Loucy (cell line): ENCODE data around the gene TBCC.
"Not testable (repeated sequence)": the region's sequence is repeated elsewhere in the genome, so short reads cannot be mapped to it uniquely, and the experiment has no call there.

Experiments
- H2AFZ ChIP-seq: fragments of 200-600 bp; sonication (generic); 2 replicates; pipeline ENCODE4 v1.6.0; 2016; ENCODE audit warnings: antibody characterized with exemption, mild to moderate bottlenecking, low read length, moderate library complexity
- H3F3A ChIP-seq: fragments of 200-600 bp; 2 replicates; pipeline ENCODE4 v1.6.0; 2016; ENCODE audit warnings: antibody characterized with exemption, low read depth, mild to moderate bottlenecking
- H3K27me3 ChIP-seq: fragments of 200-600 bp; sonication (generic); 2 replicates; pipeline ENCODE4 v1.6.1; 2014; ENCODE audit warnings: low read length, mild to moderate bottlenecking; ENCODE audit not compliant: insufficient read depth, poor library complexity, severe bottlenecking
- H3K36me3 ChIP-seq: fragments of 200-600 bp; sonication (generic); 2 replicates; pipeline ENCODE4 v1.6.1; 2016; ENCODE audit warnings: low read length; ENCODE audit not compliant: insufficient read depth
- H3K4me1 ChIP-seq: fragments of 200-600 bp; sonication (generic); 2 replicates; pipeline ENCODE4 v1.5.1; 2014; ENCODE audit warnings: low read length, mild to moderate bottlenecking; ENCODE audit not compliant: insufficient read depth, poor library complexity, severe bottlenecking
- H3K4me2 ChIP-seq: fragments of 200-600 bp; sonication (generic); 2 replicates; pipeline ENCODE4 v1.6.0; 2014; ENCODE audit warnings: antibody characterized with exemption, low read length, low read depth, mild to moderate bottlenecking; ENCODE audit not compliant: poor library complexity, severe bottlenecking
- H3K4me3 ChIP-seq: fragments of 200-600 bp; sonication (generic); 2 replicates; pipeline ENCODE4 v1.5.1; 2014; ENCODE audit warnings: low read length, mild to moderate bottlenecking, mixed read lengths; ENCODE audit not compliant: poor library complexity, severe bottlenecking
- H3K79me2 ChIP-seq: fragments of 200-600 bp; sonication (generic); 2 replicates; pipeline ENCODE4 v1.6.1; 2014; ENCODE audit warnings: low read length; ENCODE audit not compliant: insufficient read depth
- H3K9ac ChIP-seq: fragments of 200-600 bp; sonication (generic); 2 replicates; pipeline ENCODE4 v1.6.0; 2014; ENCODE audit warnings: mild to moderate bottlenecking, low read depth, low read length, moderate library complexity; ENCODE audit not compliant: poor library complexity, severe bottlenecking
- H3K9me2 ChIP-seq: fragments of 200-600 bp; sonication (generic); replicated peaks from 2 replicates; pipeline ENCODE4 v1.6.1; 2016; ENCODE audit warnings: low read depth, low read length, mixed read lengths
- H3K9me3 ChIP-seq: fragments of 200-600 bp; sonication (generic); 2 replicates; pipeline ENCODE4 v1.6.1; 2014; ENCODE audit warnings: mild to moderate bottlenecking, antibody characterized with exemption, low read length, low read depth; ENCODE audit not compliant: insufficient read depth
- H4K20me1 ChIP-seq: fragments of 200-600 bp; sonication (generic); 2 replicates; pipeline ENCODE4 v1.6.0; 2014; ENCODE audit warnings: antibody characterized with exemption, low read length, mild to moderate bottlenecking; ENCODE audit not compliant: insufficient read depth, poor library complexity, severe bottlenecking
- EZH2phosphoT487 ChIP-seq: fragments of 200-600 bp; IDR thresholded peaks from 2 replicates; pipeline ENCODE4 v1.6.1; 2018; ENCODE audit warnings: antibody characterized with exemption, mild to moderate bottlenecking, moderate library complexity, borderline replicate concordance
- TF ChIP-seq, protein P1 (sequence below): fragments of 200-600 bp; sonication (generic); conservative IDR thresholded peaks from 2 replicates; pipeline ENCODE4 v1.5.1; 2014; ENCODE audit warnings: mild to moderate bottlenecking, antibody characterized with exemption, low read length

Gene TBCC

DNA sequence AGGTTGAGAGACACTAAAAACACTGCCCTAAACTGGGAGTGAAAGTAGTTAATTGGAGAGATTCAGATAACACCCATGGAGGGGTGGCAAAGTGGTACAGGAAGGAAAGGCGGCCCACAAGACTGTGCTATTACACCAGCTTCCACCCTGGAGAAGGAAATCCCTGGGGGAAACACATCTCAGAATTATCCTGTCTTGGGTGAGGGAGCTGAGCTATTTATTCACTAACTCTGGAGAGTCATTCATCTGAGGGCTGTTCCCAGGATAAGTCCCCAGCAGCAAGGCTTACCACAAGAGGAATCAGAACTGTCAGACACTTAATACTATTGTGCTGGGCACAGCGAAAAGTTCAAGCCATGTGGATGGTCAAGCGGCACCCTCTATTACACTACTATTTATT, 9.9 kb downstream of the TBCC start:
- H3K36me3 ChIP-seq = no peaks in the 10 kb centered on the region
- no peaks in the 10 kb centered on the region for H3K9me3 ChIP-seq
- H3K4me1 ChIP-seq = no peaks in the 10 kb centered on the region
- TF ChIP-seq EZH2phosphoT487 = no peak
- TF ChIP-seq, protein P1, sequence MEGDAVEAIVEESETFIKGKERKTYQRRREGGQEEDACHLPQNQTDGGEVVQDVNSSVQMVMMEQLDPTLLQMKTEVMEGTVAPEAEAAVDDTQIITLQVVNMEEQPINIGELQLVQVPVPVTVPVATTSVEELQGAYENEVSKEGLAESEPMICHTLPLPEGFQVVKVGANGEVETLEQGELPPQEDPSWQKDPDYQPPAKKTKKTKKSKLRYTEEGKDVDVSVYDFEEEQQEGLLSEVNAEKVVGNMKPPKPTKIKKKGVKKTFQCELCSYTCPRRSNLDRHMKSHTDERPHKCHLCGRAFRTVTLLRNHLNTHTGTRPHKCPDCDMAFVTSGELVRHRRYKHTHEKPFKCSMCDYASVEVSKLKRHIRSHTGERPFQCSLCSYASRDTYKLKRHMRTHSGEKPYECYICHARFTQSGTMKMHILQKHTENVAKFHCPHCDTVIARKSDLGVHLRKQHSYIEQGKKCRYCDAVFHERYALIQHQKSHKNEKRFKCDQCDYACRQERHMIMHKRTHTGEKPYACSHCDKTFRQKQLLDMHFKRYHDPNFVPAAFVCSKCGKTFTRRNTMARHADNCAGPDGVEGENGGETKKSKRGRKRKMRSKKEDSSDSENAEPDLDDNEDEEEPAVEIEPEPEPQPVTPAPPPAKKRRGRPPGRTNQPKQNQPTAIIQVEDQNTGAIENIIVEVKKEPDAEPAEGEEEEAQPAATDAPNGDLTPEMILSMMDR = no peak
- no peaks in the 10 kb centered on the region for H3K79me2 ChIP-seq
- no peak overlapping the region for H3K4me2 ChIP-seq
- no peaks in the 10 kb centered on the region for H3K27me3 ChIP-seq
- no peaks in the 10 kb centered on the region for H3K9me2 ChIP-seq
- no peak overlapping the region for H3K4me3 ChIP-seq
- no peaks in the 10 kb centered on the region for H4K20me1 ChIP-seq
- no peak overlapping the region for H2AFZ ChIP-seq
- H3K9ac ChIP-seq = no peak overlapping the region
- H3F3A ChIP-seq = no peaks in the 10 kb centered on the region

DNA sequence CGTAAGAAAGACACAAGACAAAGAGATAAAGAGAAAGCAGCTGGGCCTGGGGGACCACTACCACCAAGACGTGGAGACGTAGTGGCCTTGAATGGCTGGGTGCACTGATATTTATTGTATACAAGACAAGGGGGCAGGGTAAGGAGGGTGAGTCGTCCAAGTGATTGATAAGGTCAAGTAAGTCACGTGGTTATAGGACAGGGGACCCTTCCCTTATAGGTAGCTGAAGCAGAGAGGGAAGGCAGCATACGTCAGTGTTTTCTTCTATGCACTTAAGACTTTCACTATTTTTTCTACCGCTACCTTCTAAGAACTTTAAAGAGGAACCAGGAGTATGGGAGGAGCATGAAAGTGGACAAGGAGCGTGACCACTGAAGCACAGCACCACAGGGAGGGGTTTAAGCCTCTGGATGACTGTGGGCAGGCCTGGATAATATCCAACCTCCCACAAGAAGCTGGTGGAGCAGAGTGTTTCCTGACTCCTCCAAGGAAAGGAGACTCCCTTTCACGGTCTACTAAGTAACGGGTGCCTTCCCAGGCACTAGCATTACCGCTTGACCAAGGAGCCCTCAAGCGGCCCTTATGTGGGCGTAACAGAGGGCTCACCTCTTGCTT, 11.9 kb downstream of the TBCC start:
- H3K9me2 ChIP-seq, H3F3A ChIP-seq, H3K4me3 ChIP-seq, H3K4me1 ChIP-seq, H3K9ac ChIP-seq, H3K36me3 ChIP-seq, H3K4me2 ChIP-seq, H3K79me2 ChIP-seq, H3K27me3 ChIP-seq, H2AFZ ChIP-seq, H4K20me1 ChIP-seq, H3K9me3 ChIP-seq: not testable (repeated sequence)

DNA sequence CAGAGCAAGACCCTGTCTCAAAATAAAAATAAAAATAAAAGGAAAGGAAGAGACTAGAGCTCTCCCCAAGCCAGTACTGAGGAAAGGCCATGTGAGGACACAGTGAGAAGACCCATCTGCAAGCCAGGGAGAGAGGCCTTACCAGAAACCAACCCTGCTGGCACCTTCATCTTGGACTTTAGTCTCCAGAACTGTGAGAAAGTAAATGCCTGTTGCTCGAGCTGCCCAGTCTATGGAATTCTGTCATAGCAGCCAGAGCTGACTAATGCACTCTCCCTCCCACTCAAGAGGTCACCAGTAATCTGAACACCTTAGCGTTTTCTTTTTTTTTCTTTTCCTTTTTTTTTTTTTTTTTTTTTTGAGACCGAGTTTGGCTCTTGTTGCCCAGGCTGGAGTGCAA, 16.2 kb downstream of the TBCC start:
- Histone ChIP-seq H3K4me3 (no peak overlapping the region), H3K36me3 (no peaks in the 10 kb centered on the region), H3K9me3 (no peaks in the 10 kb centered on the region), H3K79me2 (no peaks in the 10 kb centered on the region), H2AFZ (peak overlapping the region; percentile 57; the same call in 1 of the 2 replicates), H3K27me3 (no peaks in the 10 kb centered on the region), H3K9me2 (no peaks in the 10 kb centered on the region), H4K20me1 (no peaks in the 10 kb centered on the region), H3K9ac (no peak overlapping the region), H3K4me1 (peaks cover 7% of the 10 kb centered on the region), H3K4me2 (no peak overlapping the region), H3F3A (no peaks in the 10 kb centered on the region)
- no peak for TF ChIP-seq EZH2phosphoT487
- TF ChIP-seq, protein P1 = no peak

DNA sequence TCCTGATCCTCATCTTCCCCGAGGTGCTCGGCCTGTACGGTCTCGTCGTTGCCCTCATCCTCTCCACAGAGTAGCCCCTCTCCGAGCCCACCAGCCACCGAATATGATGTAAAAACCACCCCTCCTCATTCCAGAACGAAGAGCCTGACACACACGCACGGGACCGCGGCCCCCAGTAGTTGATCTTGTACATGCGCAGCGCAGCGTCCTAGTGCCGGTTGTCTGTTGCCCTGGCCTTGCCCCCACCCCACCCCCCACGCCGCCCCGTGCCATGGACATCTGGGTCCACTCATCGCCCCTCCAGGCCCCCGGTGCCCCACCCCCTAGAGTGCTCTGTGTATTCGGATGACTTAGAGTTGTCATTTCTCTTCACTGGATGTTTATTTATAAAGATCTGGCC, 18.3 kb downstream of the TBCC start:
- H3K79me2 ChIP-seq = no peaks in the 10 kb centered on the region
- no peak overlapping the region for H3K9ac ChIP-seq

More for the DNA sequence above, 18.3 kb downstream of the TBCC start:
- H3F3A ChIP-seq = no peaks in the 10 kb centered on the region
- peaks cover 7% of the 10 kb centered on the region for H3K4me1 ChIP-seq
- H3K27me3 ChIP-seq = no peaks in the 10 kb centered on the region
- TF ChIP-seq, protein P1 = no peak
- H3K9me3 ChIP-seq = no peaks in the 10 kb centered on the region
- H4K20me1 ChIP-seq = no peaks in the 10 kb centered on the region
- H3K9me2 ChIP-seq = no peaks in the 10 kb centered on the region
- H2AFZ ChIP-seq = no peak overlapping the region
- no peak overlapping the region for H3K4me2 ChIP-seq
- no peaks in the 10 kb centered on the region for H3K36me3 ChIP-seq
- no peak overlapping the region for H3K4me3 ChIP-seq
